Large intestine (tissue), 3 donors: ENCODE results near the gene TBC1D4. TPM values are rescaled to one million over a fixed set of nuclear protein-coding genes. Genes with fewer than 3 reads are reported as not detected.

ENCODE experiments used
- DNase-seq, 2 donors: peaks; one replicate each; pipeline versions ENCODE4 v3.0.0 to v3.0.0-alpha.2; 2013
- H3K27ac ChIP-seq: one replicate; pipeline ENCODE4 v1.5.1; 2013; ENCODE audit warnings: low read length
- H3K27me3 ChIP-seq: 2 replicates; pipeline ENCODE4 v1.6.1; 2013; ENCODE audit warnings: low read length; ENCODE audit not compliant: control insufficient read depth, insufficient read depth
- H3K36me3 ChIP-seq: 2 replicates; pipeline ENCODE4 v1.6.1; 2013; ENCODE audit warnings: low read length; ENCODE audit not compliant: control insufficient read depth, insufficient read depth
- H3K4me1 ChIP-seq: one replicate; pipeline ENCODE4 v1.6.1; 2013; ENCODE audit warnings: low read length; ENCODE audit not compliant: control insufficient read depth, insufficient read depth
- H3K4me3 ChIP-seq: one replicate; pipeline ENCODE4 v1.5.1; 2013; ENCODE audit warnings: low read length
- H3K9me3 ChIP-seq: one replicate; pipeline ENCODE4 v1.6.1; 2013; ENCODE audit warnings: mild to moderate bottlenecking, low read depth, low read length, moderate library complexity; ENCODE audit not compliant: control insufficient read depth
- WGBS: methylation state at CpG from one replicate; pipeline ENCODE4 v1.1.5; 2013; ENCODE audit warnings: low lambda C conversion rate; ENCODE audit not compliant: insufficient coverage; 5-methylcytosine and 5-hydroxymethylcytosine counted together
- polyA plus RNA-seq: library from polyadenylated mRNA; unstranded; fragments of 120-200 nt; gene quantifications from one replicate; pipeline ENCODE4 v1.2.1, GENCODE V29; 2013

TBC1D4 gene
- polyA plus RNA-seq, 1 donor, result 10.1 TPM

DNA sequence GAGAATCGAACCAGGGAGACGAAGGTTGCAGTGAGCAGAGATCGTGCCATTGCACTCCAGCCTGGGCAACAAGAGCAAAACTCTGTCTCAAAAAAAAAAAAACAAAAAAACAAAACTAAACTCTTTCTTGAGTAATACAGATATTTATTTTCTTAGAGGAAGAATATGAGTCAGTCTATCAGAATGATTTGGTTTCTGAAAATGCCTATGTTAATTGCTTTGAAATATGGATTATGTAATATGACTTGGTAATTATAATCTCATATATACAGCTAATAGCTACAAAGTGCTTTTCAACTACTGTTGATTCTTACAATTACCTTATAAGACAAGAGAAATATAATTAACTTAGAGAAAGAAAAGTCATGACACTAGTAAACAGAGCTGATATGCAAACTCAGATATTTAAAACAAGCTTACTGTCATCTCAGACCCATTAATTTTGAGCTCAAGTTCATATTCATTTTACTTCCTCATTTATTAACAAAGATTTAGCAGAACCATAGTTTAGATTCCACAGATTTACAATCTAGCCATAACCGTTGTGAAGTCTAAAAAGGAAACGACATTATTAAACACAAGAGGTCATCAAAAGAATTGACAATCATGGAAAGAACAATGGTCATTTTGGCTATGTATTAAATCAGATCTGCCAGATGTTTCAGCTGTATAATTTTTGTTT is 88.0 kb downstream of the TBC1D4 start:
- Histone ChIP-seq H3K4me1 (no peaks in the 10 kb centered on the region), H3K4me3 (no peak overlapping the region), H3K27me3 (no peaks in the 10 kb centered on the region), H3K27ac (no peak overlapping the region), H3K36me3 (no peaks in the 10 kb centered on the region), H3K9me3 (peaks cover 2% of the 10 kb centered on the region)
- DNase-seq, result no peak
- WGBS, result 40% methylated on average over 1 of the region's 5 CpGs

DNA sequence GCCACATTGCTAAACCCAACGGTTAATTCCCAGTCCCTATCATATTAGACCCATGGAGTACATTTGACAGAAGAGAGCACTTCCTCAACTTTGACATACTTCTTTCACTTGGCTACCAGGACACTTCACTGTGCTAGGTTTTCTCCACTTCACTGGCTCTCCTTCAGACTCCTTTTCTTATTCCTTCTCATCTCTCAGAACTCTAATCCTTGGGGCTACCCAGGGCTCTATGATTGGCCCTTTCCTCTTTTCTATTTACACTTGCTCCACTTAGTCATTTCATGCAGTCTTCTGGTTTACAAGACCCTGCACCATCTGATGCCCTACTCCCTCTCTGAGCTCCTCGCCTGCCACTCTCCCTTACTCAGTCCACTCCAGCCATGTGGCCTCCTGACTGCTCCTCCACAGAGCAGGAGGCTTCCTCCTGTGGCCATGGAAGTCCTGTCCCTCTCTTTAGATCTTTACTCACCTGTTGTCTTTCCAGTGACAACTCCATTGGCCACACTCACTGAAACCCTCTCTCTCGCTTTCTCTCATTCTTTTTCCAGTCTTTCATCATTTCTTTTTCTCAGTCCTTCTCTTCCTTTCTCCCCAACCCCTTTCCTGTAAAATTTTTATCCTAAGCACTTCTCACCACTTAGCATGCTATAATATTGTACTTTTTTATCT is 90.4 kb downstream of the TBC1D4 start:
- 94% methylated on average over 2 of the region's 3 CpGs for WGBS
- Histone ChIP-seq H3K4me3 (no peak overlapping the region), H3K27ac (no peak overlapping the region), H3K27me3 (no peaks in the 10 kb centered on the region), H3K4me1 (no peaks in the 10 kb centered on the region), H3K36me3 (no peaks in the 10 kb centered on the region), H3K9me3 (no peaks in the 10 kb centered on the region)
- no peak for DNase-seq

DNA sequence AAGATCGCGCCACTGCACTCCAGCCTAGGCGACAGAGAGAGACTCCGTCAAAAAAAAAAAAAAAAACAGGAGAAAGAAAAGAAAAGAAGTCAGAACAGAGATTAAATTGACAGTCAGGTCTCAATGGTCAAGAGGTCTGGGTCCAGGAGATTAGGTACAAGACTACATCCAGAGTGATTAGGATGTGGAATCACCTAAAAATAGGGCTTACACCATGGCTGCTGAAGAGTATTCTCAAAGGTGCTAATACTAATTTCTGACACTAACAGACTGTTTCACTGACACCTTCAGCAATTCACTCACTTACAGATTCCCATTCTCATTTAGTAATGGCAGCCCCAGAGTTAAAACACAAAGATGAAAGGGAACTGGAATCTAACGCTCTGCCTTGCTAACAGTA is 91.7 kb downstream of the TBC1D4 start:
- no peak overlapping the region for H3K4me3 ChIP-seq
- H3K27me3 ChIP-seq, result no peaks in the 10 kb centered on the region
- WGBS, result no CpG with 5 or more reads among the region's 5 CpGs
- H3K9me3 ChIP-seq, result no peaks in the 10 kb centered on the region
- H3K4me1 ChIP-seq, result no peaks in the 10 kb centered on the region
- H3K27ac ChIP-seq, result no peak overlapping the region
- no peaks in the 10 kb centered on the region for H3K36me3 ChIP-seq
- DNase-seq, result no peak

DNA sequence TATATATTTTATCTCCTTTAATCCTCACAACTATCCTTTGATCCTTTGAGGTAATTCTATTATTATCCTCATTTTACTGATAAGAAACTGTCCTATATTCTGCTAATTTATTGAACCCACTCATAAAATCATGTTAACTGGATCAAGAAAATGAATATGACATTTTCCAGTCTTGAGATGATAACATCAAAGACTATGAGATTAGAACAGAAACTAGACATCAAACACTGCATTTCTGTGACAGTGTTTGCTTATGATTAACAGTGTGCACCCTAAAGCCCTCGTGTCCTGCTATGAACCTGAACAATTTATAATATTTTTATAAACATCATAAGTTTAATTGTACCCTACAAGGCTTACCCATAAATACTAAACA is 96.3 kb downstream of the TBC1D4 start:
- Histone ChIP-seq H3K27ac (no peak overlapping the region), H3K9me3 (no peaks in the 10 kb centered on the region), H3K4me1 (no peaks in the 10 kb centered on the region), H3K4me3 (no peak overlapping the region), H3K27me3 (no peaks in the 10 kb centered on the region), H3K36me3 (no peaks in the 10 kb centered on the region)
- DNase-seq, result no peak
- WGBS, result 20% methylated on average over 1 of the region's 1 CpG

DNA sequence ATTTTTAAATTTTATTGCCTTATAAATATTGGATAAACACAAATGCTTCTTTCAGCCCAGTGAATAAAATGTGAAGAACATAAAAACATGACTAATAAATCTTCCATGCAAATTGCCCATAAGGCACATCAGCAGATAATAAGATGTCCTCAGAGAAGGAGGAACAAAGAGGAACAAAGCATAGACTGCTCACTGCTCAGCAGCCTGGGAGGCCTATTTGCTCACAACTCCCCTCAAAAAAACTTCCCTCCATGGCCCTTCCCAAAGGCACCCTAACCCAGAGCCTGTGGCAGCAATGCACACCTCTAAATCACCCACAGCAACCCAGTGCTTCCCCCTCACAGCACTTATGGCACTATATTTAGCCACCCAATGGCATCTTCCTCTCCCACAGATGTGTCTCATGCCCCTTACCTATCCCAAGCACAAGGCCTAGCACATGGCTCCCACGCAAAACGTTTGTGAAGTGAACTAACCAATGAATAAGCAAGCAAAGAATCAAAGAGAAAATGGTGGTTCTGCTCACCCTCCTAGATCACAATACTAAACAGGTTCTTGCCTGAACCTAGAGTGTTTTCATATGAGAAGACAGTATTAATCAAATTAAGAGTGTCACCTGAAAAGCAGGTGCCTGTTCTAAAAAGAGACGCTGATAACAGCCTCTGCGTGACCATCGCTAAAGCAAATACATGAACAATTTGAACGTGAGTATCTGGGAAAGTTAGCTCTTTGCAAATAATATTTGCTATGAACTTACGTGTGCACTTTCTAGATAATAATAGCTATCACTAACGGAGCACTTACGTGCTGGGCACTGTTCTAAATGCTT is 96.9 kb downstream of the TBC1D4 start:
- peak in 1 of 2 donors; percentile 31 for DNase-seq
- Histone ChIP-seq H3K9me3 (no peaks in the 10 kb centered on the region), H3K27me3 (no peaks in the 10 kb centered on the region), H3K27ac (no peak overlapping the region), H3K4me3 (no peak overlapping the region), H3K4me1 (no peaks in the 10 kb centered on the region), H3K36me3 (no peaks in the 10 kb centered on the region)
- 14% methylated on average over 2 of the region's 9 CpGs for WGBS

DNA sequence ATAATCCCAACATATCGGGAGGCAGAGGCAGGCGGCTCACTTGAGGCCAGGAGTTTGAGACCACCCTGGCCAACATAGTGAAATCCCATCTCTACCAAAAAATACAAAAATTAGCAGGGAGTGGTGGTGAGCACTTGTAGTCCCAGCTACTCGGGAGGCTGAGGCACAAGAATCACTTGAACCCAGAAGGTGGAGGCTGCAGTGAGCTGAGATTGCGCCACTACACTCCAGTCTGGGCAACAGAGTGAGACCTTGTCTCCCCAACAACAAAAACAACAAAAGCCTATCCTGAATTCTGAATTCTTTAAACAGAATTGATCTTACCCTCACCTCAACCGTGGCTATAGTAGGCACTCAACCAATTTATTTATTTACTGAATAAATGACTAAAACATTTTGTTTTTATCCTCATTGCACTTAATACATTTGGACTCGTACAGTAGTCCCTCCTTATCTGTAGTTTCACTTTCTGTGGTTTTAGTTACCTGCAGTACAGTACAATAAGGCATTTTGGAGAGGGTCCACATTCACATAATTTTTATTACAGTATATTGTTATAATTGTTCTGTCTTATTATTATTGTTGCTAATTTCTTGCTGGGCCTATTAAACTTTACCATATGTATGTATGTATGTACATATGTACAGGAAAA is 98.8 kb downstream of the TBC1D4 start:
- Histone ChIP-seq H3K27me3 (no peaks in the 10 kb centered on the region), H3K36me3 (no peaks in the 10 kb centered on the region), H3K4me1 (no peaks in the 10 kb centered on the region), H3K9me3 (no peaks in the 10 kb centered on the region), H3K27ac (no peak overlapping the region), H3K4me3 (no peak overlapping the region)
- WGBS, result no CpG with 5 or more reads among the region's 6 CpGs
- no peak for DNase-seq

DNA sequence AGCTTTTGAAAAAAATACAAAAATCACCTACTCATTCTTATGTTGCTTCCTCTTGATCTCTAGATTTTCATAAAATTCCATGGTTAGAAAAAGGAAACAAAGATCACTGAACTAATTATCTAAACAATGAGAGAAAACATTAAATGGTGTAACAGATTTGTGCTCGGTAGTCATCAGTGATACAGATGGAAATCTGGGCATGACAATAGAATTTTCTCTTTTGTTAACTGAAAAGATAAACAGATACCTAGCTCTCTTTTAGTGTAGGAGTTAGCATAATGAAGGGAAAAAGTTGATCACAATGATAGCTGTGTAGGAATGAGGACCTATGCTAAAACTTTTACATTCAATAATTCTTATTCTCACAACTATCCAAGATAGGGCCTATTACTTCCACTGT is 103.7 kb downstream of the TBC1D4 start:
- H3K27ac ChIP-seq, result no peak overlapping the region
- no CpG with 5 or more reads among the region's 1 CpG for WGBS

DNA sequence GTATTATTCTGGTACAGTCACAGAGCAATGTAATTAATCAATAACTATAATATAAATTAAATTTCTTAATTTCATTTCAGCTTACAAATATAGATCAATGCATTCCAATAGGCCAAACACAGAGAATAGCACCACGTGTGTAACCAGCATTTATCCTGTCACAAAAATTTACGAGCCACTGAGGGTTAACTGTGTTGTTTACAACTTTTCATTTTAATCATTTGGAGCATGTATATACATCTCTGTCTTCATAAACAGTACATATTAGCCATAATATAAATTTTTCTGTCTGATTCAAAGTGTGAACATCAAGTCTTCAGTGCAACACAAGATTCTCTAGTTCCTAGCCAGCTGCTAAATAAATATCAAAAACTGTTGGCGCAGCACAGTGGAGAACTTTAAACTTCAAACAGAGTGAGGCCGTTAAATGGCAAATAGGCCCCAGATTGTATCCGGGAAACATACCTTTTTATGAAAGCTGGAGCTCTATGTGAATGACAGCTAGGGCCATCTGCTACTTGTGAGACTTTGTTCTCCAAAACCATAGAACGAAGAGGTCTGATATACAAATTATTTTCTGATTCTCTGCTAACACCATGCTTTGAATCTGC is 105.1 kb downstream of the TBC1D4 start:
- Histone ChIP-seq H3K27me3 (no peaks in the 10 kb centered on the region), H3K4me1 (no peaks in the 10 kb centered on the region), H3K27ac (no peak overlapping the region), H3K36me3 (no peaks in the 10 kb centered on the region), H3K4me3 (no peak overlapping the region), H3K9me3 (no peaks in the 10 kb centered on the region)
- no peak for DNase-seq
- 33% methylated on average over 1 of the region's 6 CpGs for WGBS

More for the DNA sequence above, 103.7 kb downstream of the TBC1D4 start:
- Histone ChIP-seq H3K4me1 (no peaks in the 10 kb centered on the region), H3K36me3 (no peaks in the 10 kb centered on the region), H3K9me3 (no peaks in the 10 kb centered on the region), H3K4me3 (no peak overlapping the region), H3K27me3 (no peaks in the 10 kb centered on the region)
- no peak for DNase-seq

DNA sequence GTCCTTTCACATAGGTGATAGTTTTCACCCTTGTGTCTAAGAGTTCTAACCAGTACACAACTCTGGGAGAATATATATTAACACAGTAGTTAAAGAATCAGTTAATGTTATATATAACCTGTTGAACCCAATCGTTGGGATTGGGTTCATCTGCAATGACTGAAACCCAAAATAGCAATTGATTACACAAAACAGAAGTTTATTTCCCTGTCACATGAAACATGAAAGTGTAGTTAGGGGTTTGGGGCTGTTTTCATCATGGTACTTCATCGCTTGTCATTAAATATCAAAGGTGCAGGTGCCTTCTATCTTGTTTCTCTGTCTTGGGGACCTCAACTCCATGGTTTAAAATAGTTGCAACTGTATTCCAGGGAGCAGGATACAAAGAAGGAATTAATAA is 106.6 kb downstream of the TBC1D4 start:
- DNase-seq, result no peak
- no peaks in the 10 kb centered on the region for H3K27me3 ChIP-seq
- no peaks in the 10 kb centered on the region for H3K36me3 ChIP-seq
- WGBS, result no CpG with 5 or more reads among the region's 2 CpGs
- no peak overlapping the region for H3K4me3 ChIP-seq
- no peak overlapping the region for H3K27ac ChIP-seq
- no peaks in the 10 kb centered on the region for H3K4me1 ChIP-seq
- H3K9me3 ChIP-seq, result no peaks in the 10 kb centered on the region

DNA sequence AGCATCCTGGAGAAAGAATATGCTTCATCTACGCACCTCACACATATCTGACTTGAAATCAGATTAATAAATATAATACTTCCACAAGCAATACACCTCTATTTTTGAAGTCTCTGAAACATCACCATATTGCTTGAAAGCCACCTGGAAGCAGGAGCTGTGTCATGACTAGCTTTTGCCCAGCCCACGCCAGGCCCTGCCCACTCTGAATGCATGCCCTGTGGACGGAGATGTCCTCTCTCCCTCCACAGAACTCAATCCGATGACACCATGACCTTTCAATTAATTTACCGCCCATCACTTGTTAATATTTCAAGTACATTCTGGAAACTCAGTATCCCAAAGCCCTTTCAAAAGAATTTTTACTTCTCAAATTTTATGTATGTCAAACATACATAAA is 108.0 kb downstream of the TBC1D4 start:
- Histone ChIP-seq H3K27ac (no peak overlapping the region), H3K36me3 (no peaks in the 10 kb centered on the region), H3K9me3 (no peaks in the 10 kb centered on the region), H3K4me1 (no peaks in the 10 kb centered on the region), H3K4me3 (no peak overlapping the region), H3K27me3 (no peaks in the 10 kb centered on the region)
- 89% methylated on average over 1 of the region's 5 CpGs for WGBS
- DNase-seq, result no peak
